ENCODE measurements around the gene CFAP251.

Gene CFAP251

GRCh38 chr12:122004633-122005071 is 86.3 kb downstream of the CFAP251 start:
- DNase-seq: no peak

- no peak for DNase-seq
Measured at GRCh38 chr12:122005252-122005776, 86.9 kb downstream of the CFAP251 start.

GRCh38 chr12:122006186-122006926 is 88.0 kb downstream of the CFAP251 start:
- no peak for DNase-seq

- DNase-seq: no peak
Measured at GRCh38 chr12:122009741-122010140, 91.3 kb downstream of the CFAP251 start.

GRCh38 chr12:122012184-122012583 is 93.8 kb downstream of the CFAP251 start:
- no peak for DNase-seq

- no peak for DNase-seq
Measured at GRCh38 chr12:122013136-122013535, 94.7 kb downstream of the CFAP251 start.

- DNase-seq: no peak
Measured at GRCh38 chr12:122013791-122014590, 95.6 kb downstream of the CFAP251 start.

- DNase-seq: no peak
Measured at GRCh38 chr12:122014781-122015180, 96.4 kb downstream of the CFAP251 start.

GRCh38 chr12:122018457-122018856 is 100.1 kb downstream of the CFAP251 start:
- no peak for DNase-seq

GRCh38 chr12:122018937-122019336 is 100.5 kb downstream of the CFAP251 start:
- no peak for DNase-seq

- no peak for DNase-seq
Measured at GRCh38 chr12:122020795-122021192, 102.4 kb downstream of the CFAP251 start.

GRCh38 chr12:122021193-122021821 is 102.9 kb downstream of the CFAP251 start:
- DNase-seq: no peak

GRCh38 chr12:122021822-122022392 is 103.5 kb downstream of the CFAP251 start, which contains the start of gene BCL7A:
Gene BCL7A, plus strand, starts transcription at chr12:122021884. Its CDS starts 208 bp downstream, at chr12:122022092.
- peak; percentile 25 for DNase-seq

GRCh38 chr12:122022393-122023338 is 104.3 kb downstream of the CFAP251 start:
- DNase-seq: no peak

GRCh38 chr12:122023339-122024131 is 105.1 kb downstream of the CFAP251 start:
- DNase-seq: peak; percentile 39

- no peak for DNase-seq
Measured at GRCh38 chr12:122024132-122024785, 105.9 kb downstream of the CFAP251 start.

- DNase-seq: no peak
Measured at GRCh38 chr12:122026706-122027333, 108.4 kb downstream of the CFAP251 start.

GRCh38 chr12:122028165-122028904 is 109.9 kb downstream of the CFAP251 start:
- peak; percentile 55 for DNase-seq

Data from NCI-H2029 (cell line).